GM04504 (cell line): ENCODE results near the gene A1CF.
"Not testable (repeated sequence)": the region's sequence is repeated elsewhere in the genome, so short reads cannot be mapped to it uniquely, and the experiment has no call there.

Experiments used
- DNase-seq: peaks from one replicate; pipeline ENCODE4 v3.0.0-alpha.2; 2012; ENCODE audit warnings: low read depth

The A1CF gene

DNA sequence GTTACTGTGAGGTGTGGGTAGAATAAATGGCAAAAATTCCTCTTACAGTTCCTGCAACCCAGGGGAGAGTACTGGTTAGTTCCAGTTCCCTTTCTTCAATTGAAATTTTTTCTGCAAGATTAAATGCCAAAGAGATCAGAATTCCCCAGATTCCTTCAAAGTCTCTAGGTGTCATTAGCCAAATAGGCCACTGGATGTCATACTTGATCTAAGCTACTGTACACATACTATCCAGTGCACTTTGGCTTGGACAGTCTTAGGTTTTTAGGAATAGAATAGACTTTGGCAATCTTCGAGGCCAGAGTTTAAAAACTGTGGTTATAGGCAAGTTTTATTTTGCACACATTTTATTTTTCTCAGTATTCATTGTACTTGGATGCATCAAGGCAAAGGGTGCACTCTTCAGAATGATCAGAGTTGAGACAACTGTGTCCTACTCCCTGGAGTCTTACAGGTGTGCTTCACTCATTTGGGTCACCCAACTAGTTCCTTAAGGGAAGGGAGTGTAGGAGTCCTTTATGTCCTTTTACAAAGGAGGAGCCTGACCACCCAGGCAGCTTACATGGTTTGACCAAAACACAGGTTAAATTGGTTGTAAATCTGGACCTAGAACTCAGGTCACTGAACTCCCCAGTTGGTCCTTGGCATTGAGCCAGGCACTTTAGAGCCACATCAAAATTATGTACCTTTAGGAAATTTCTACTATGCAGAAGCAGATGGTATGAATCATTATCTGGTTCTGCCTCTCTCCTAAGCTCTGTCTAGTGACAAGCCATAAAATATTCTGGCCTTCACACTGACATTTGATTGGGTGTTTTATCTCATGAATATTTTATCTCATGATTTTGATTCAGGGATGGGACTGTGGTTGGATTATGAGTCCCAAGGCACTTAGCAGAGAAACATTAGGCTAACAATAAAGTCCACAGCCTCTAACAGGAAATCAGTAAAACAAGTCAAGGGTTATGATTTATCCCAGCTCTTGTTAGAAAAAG is 96.2 kb downstream of the A1CF start:
- DNase-seq: peak; percentile 35

DNA sequence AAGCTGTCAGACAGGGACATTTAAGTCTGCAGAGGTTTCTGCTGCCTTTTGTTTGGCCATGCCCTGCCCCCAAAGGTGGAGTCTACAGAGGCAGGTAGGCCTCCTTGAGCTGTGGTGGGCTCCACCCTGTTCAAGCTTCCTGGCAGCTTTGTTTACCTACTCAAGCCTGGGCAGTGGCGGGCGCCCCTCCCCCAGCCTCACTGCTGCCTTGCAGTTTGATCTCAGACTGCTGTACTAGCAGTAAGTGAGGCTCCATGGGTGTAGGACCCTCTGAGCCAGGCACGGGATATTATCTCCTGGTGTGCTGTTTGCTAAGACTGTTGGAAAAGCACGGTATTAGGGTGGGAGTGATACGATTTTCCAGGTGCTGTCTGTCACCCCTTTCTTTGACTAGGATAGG is 97.5 kb downstream of the A1CF start:
- not testable (repeated sequence) for DNase-seq

DNA sequence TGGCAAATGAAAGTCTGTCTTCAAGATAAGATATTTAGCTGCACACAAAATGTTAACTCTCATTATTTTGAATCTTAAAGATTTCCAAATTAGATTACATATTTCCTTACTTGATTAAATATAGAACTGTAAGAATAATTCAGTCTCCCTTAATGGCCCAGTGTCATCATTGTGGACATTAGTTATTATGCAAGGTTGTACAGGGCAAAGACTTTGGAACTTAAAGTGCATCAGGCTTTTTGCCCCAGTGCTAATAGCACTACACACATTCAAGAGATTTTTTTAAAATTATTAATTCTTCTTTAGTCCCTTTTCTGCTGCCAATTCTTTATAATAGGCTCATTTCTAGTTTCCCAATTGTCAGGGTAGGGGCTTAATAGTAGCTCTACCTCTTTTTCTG is 103.4 kb downstream of the A1CF start:
- not testable (repeated sequence) for DNase-seq

DNA sequence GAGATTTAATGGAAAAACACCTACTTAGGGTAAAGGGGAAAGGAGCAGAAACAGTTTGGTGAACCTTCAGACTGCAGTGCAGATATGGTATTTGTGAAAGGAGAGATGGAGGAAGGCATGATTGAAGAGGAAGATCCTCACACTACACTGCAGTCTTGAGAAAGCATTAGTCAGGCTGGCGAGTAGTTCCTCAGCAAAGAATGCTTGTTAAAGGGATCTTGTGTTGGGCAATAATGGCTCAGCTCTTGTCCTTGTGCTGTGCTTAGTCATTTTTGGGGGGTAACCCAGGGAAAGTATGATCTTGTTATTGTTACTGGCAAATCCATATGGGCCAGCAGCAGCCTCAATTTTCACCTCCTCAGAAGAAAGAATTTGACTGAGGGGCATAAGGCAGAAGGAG is 105.4 kb downstream of the A1CF start:
- DNase-seq: peak; percentile 54

DNA sequence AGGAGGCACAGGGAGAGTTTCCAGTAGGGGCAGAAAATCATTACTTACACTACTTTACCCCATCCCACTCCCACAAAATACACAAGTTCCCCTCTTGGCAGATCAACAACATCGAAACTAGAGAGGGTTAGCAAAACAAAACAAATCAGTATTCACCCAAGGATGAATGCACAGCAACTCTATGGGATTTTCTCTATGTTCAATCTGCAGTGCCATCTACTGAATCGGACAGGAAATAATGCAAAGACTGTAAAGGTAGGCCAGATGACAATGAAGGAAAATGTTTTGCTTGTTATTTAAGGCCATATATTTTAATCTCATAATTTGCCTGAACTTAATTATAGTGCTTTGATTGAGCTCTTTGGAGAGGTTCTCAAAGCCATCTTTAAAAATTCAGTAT is 110.6 kb downstream of the A1CF start:
- DNase-seq: not testable (repeated sequence)

DNA sequence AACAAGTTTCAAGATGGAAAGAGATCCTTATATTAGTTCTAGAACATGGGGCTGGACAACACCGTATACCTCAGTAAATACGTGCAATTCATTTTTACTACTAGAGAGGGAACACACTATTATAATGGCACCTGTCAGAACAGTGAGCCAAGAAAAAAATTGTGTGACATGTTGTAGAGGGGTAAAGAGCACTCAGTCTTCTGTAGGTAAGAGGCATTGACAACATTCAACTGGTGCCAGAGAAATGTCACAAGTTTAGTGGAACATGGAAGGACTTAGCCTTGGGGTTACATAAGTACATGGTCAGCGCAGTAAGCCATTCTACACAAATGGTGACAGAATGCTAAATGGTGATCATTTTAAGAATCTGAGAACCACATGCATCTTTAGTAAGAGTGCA is 113.4 kb downstream of the A1CF start:
- DNase-seq: not testable (repeated sequence)

DNA sequence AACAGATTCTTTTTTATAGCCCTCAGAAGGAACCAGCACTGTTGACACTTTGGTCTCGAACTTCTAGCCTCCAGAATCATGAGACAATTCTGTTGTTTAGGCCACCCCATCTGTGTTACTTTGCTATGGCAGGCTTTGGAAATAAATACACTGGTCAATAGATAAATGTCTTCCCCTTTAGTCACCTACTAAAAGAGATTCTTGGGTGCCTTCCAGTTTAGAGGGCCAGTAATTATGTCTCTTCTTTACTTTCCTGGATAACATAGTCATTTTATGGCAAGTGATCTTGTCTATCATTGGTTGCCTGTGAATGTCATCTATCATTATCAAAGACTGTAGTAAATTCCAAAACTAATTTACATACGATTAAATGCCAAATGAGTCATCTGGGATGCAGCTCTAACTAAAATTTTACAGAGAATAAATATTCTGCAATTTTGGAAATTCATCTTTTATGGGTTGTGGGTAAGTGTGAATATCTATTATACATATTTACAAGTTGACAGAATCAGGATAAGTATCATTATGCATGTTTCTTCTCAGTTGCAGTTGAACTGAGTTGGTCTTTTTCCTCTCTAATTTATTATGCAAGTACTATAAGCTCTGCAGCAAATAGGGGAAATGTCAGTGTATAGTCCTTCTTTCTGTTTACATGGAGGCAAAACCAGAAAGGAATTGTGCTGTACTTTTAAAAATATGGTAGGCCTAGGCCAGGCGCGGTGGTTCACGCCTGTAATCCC is 118.5 kb downstream of the A1CF start:
- DNase-seq: peak; percentile 85
